Pericardium fibroblast (primary cell): ENCODE results near the gene HTR2C. TPM values are rescaled to one million over a fixed set of nuclear protein-coding genes. Genes with fewer than 3 reads are reported as not detected.

ENCODE experiments used
- total RNA-seq: library from RNA; depleted of rRNA; stranded (reverse); fragments of >200 nt; gene quantifications from 2 replicates; pipeline ENCODE4 v1.2.3, GENCODE V29; 2015

HTR2C gene
- total RNA-seq: not detected in 2 replicates

GRCh38 chrX:114583646-114584374, at the start of gene HTR2C:
TSS of gene HTR2C (plus strand) at chrX:114584086. CDS start at chrX:114726937, 142,851 bp downstream.

